Astrocyte (in vitro differentiated cells and primary cell): ENCODE measurements around the gene SH3RF1. TPM values are rescaled to one million over a fixed set of nuclear protein-coding genes. Genes with fewer than 3 reads are reported as not detected.

Experiments
- DNase-seq: peaks from one replicate; pipeline ENCODE4 v3.0.0-alpha.2; 2010; ENCODE audit warnings: low read depth
- FAIRE-seq: peaks from 2 replicates; lab custom pipeline; 2011; peaks lifted over from hg19 to GRCh38; lab: Jason Lieb, UNC
- H2AFZ ChIP-seq: 2 replicates; pipeline ENCODE4 v1.6.0; 2012; ENCODE audit warnings: low read depth, low read length, inconsistent platforms
- H3K27ac ChIP-seq: 2 replicates; pipeline ENCODE4 v1.5.1; 2011; ENCODE audit warnings: low read depth, low read length, inconsistent platforms
- H3K27me3 ChIP-seq: 2 replicates; pipeline ENCODE4 v1.6.0; 2011; ENCODE audit warnings: low read length, inconsistent platforms; ENCODE audit not compliant: insufficient read depth
- H3K36me3 ChIP-seq: 2 replicates; pipeline ENCODE4 v1.5.1; 2011; ENCODE audit warnings: low read length, inconsistent platforms; ENCODE audit not compliant: insufficient read depth
- H3K4me1 ChIP-seq: 2 replicates; pipeline ENCODE4 v1.5.1; 2011; ENCODE audit warnings: low read length, inconsistent platforms; ENCODE audit not compliant: insufficient read depth
- H3K4me2 ChIP-seq: 2 replicates; pipeline ENCODE4 v1.6.0; 2012; ENCODE audit warnings: low read length, inconsistent platforms
- H3K4me3 ChIP-seq: 2 replicates; pipeline ENCODE4 v1.5.1; 2011; ENCODE audit warnings: low read depth, mild to moderate bottlenecking, low read length, inconsistent platforms; ENCODE audit not compliant: insufficient read depth
- H3K79me2 ChIP-seq: 2 replicates; pipeline ENCODE4 v1.6.0; 2012; ENCODE audit warnings: mild to moderate bottlenecking, low read length, inconsistent platforms; ENCODE audit not compliant: insufficient read depth
- H3K9ac ChIP-seq: 2 replicates; pipeline ENCODE4 v1.6.0; 2012; ENCODE audit warnings: mild to moderate bottlenecking, low read length, inconsistent platforms
- H3K9me3 ChIP-seq: 2 replicates; pipeline ENCODE4 v1.5.1; 2012; ENCODE audit warnings: low read depth, mild to moderate bottlenecking, low read length, inconsistent platforms; ENCODE audit not compliant: insufficient read depth
- H4K20me1 ChIP-seq: 2 replicates; pipeline ENCODE4 v1.6.0; 2012; ENCODE audit warnings: low read length, inconsistent platforms; ENCODE audit not compliant: insufficient read depth
- H3K27ac Mint-ChIP-seq: one replicate; pipeline ENCODE4 v1.8.0; 2021; ENCODE audit warnings: mild to moderate bottlenecking, mixed read lengths; ENCODE audit not compliant: unreplicated experiment
- H3K27me3 Mint-ChIP-seq: one replicate; pipeline ENCODE4 v1.8.0; 2021; ENCODE audit warnings: low read depth, mixed read lengths; ENCODE audit not compliant: unreplicated experiment
- H3K36me3 Mint-ChIP-seq: one replicate; pipeline ENCODE4 v1.8.0; 2021; ENCODE audit warnings: low read depth, mixed read lengths; ENCODE audit not compliant: unreplicated experiment
- H3K4me1 Mint-ChIP-seq: one replicate; pipeline ENCODE4 v1.8.0; 2021; ENCODE audit warnings: low read depth, mixed read lengths; ENCODE audit not compliant: unreplicated experiment
- H3K4me3 Mint-ChIP-seq: one replicate; pipeline ENCODE4 v1.8.0; 2021; ENCODE audit warnings: mild to moderate bottlenecking, moderate library complexity, mixed read lengths; ENCODE audit not compliant: unreplicated experiment
- H3K9me3 Mint-ChIP-seq: one replicate; pipeline ENCODE4 v1.8.0; 2021; ENCODE audit warnings: mild to moderate bottlenecking, mixed read lengths; ENCODE audit not compliant: unreplicated experiment
- CTCF ChIP-seq: IDR thresholded peaks from 2 replicates; pipeline ENCODE4 v1.5.1; 2011; ENCODE audit warnings: low read depth, mild to moderate bottlenecking, inconsistent platforms, low read length, moderate library complexity; ENCODE audit not compliant: insufficient read depth
- EZH2 ChIP-seq: IDR thresholded peaks from 2 replicates; pipeline ENCODE4 v1.6.1; 2012; ENCODE audit warnings: mild to moderate bottlenecking, low read length, inconsistent platforms; ENCODE audit not compliant: insufficient read depth
- total RNA-seq: library from RNA; stranded (reverse); gene quantifications from 2 replicates; pipeline ENCODE4 v1.2.1, GENCODE V29; 2021

The SH3RF1 gene
- total RNA-seq, 1 donor from 2014 or later, result 25.9 TPM

- H3K4me1 Mint-ChIP-seq, result peaks cover 21% of the 10 kb centered on the region
- peak overlapping the region; percentile 66 for H3K9ac ChIP-seq
- FAIRE-seq, result peak; percentile 98
Measured at GRCh38 chr4:169229571-169230028, 41.2 kb downstream of the SH3RF1 start.

GRCh38 chr4:169228076-169228475 lies 42.7 kb downstream of the SH3RF1 start:
- Mint-ChIP-seq H3K27me3 (no peaks in the 10 kb centered on the region), H3K4me3 (no peak overlapping the region), H3K4me1 (peaks cover 12% of the 10 kb centered on the region), H3K9me3 (no peaks in the 10 kb centered on the region), H3K36me3 (no peaks in the 10 kb centered on the region), H3K27ac (no peak overlapping the region)
- H3K27ac ChIP-seq, result no peak overlapping the region
- FAIRE-seq, result no peak
- peaks cover 5% of the 10 kb centered on the region for H3K36me3 ChIP-seq
- no peak overlapping the region for H3K9ac ChIP-seq
- no peak overlapping the region for H2AFZ ChIP-seq
- no peak overlapping the region for H3K4me3 ChIP-seq
- no peaks in the 10 kb centered on the region for H3K27me3 ChIP-seq
- peaks cover 20% of the 10 kb centered on the region for H4K20me1 ChIP-seq
- peaks cover 37% of the 10 kb centered on the region for H3K4me1 ChIP-seq
- DNase-seq, result no peak
- H3K9me3 ChIP-seq, result no peaks in the 10 kb centered on the region
- no peak overlapping the region for H3K4me2 ChIP-seq
- H3K79me2 ChIP-seq, result peaks cover 82% of the 10 kb centered on the region
- TF ChIP-seq EZH2 (no peak), CTCF (no peak)

More at GRCh38 chr4:169229571-169230028, 41.2 kb downstream of the SH3RF1 start:
- Mint-ChIP-seq H3K36me3 (no peaks in the 10 kb centered on the region), H3K27ac (peak overlapping the region; percentile 64), H3K9me3 (no peaks in the 10 kb centered on the region), H3K4me3 (peak overlapping the region; percentile 6), H3K27me3 (no peaks in the 10 kb centered on the region)
- Histone ChIP-seq H3K4me3 (no peak overlapping the region), H3K4me1 (peaks cover 42% of the 10 kb centered on the region), H3K79me2 (peaks cover 83% of the 10 kb centered on the region), H3K27me3 (no peaks in the 10 kb centered on the region), H2AFZ (no peak overlapping the region), H3K4me2 (peak overlapping the region; percentile 72), H3K36me3 (peaks cover 5% of the 10 kb centered on the region), H4K20me1 (peaks cover 32% of the 10 kb centered on the region), H3K27ac (peak overlapping the region; percentile 80), H3K9me3 (no peaks in the 10 kb centered on the region)
- TF ChIP-seq CTCF, result no peak
- TF ChIP-seq EZH2, result no peak
- peak; percentile 97 for DNase-seq

- Mint-ChIP-seq H3K27ac (peak overlapping the region; percentile 84), H3K27me3 (no peaks in the 10 kb centered on the region), H3K4me1 (peaks cover 12% of the 10 kb centered on the region), H3K9me3 (no peaks in the 10 kb centered on the region), H3K36me3 (no peaks in the 10 kb centered on the region), H3K4me3 (no peak overlapping the region)
- Histone ChIP-seq H2AFZ (no peak overlapping the region), H3K36me3 (no peaks in the 10 kb centered on the region), H4K20me1 (peaks cover 13% of the 10 kb centered on the region), H3K4me1 (peaks cover 37% of the 10 kb centered on the region), H3K79me2 (peaks cover 80% of the 10 kb centered on the region), H3K4me3 (no peak overlapping the region), H3K4me2 (peak overlapping the region; percentile 77), H3K27me3 (no peaks in the 10 kb centered on the region), H3K9me3 (no peaks in the 10 kb centered on the region), H3K27ac (peak overlapping the region; percentile 87), H3K9ac (peak overlapping the region; percentile 48)
- FAIRE-seq, result no peak
- peak; percentile 54 for DNase-seq
- TF ChIP-seq CTCF (no peak), EZH2 (no peak)
Measured at GRCh38 chr4:169226565-169226964, 44.2 kb downstream of the SH3RF1 start.
